GM10266 (cell line): ENCODE data around the gene KCNK16.
"Not testable (repeated sequence)": the region's sequence is repeated elsewhere in the genome, so short reads cannot be mapped to it uniquely, and the experiment has no call there.

Experiments used
- DNase-seq: peaks from one replicate; pipeline ENCODE4 v3.0.0; 2012; ENCODE audit errors: extremely low spot score
- CTCF ChIP-seq: IDR thresholded peaks from 2 replicates; pipeline ENCODE4 v1.5.1; 2012; ENCODE audit warnings: mild to moderate bottlenecking, low read depth; ENCODE audit not compliant: control insufficient read depth, insufficient read depth; ENCODE audit errors: missing control alignments

KCNK16 gene

GRCh38 chr6:39287601-39288000 lies 34.9 kb downstream of the KCNK16 start:
- DNase-seq = no peak
- no peak for TF ChIP-seq CTCF

GRCh38 chr6:39286596-39286995 lies 35.9 kb downstream of the KCNK16 start:
- not testable (repeated sequence) for DNase-seq

GRCh38 chr6:39282774-39283173 lies 39.7 kb downstream of the KCNK16 start:
- TF ChIP-seq CTCF = no peak
- DNase-seq = no peak

GRCh38 chr6:39281312-39281980 lies 41.1 kb downstream of the KCNK16 start:
- TF ChIP-seq CTCF = no peak
- DNase-seq = no peak

- no peak for TF ChIP-seq CTCF
- DNase-seq = no peak
These were observed 42.2 kb downstream of the KCNK16 start for GRCh38 chr6:39280247-39280731.

GRCh38 chr6:39279539-39279938 lies 43.0 kb downstream of the KCNK16 start:
- no peak for TF ChIP-seq CTCF
- DNase-seq = no peak

- no peak for DNase-seq
- TF ChIP-seq CTCF = no peak
These were observed 46.0 kb downstream of the KCNK16 start for GRCh38 chr6:39276379-39276995.
